Glomerular endothelial cell (primary cell): ENCODE results near the gene GNB5. TPM values are rescaled to one million over a fixed set of nuclear protein-coding genes. Genes with fewer than 3 reads are reported as not detected.
A peak's percentile ranks its signal among the peaks of the same experiment; 100 is the strongest.
"Not testable (repeated sequence)": the region's sequence is repeated elsewhere in the genome, so short reads cannot be mapped to it uniquely, and the experiment has no call there.

Source experiments
- DNase-seq: peaks from one replicate; pipeline ENCODE4 v3.0.0-alpha.2; 2011; ENCODE audit warnings: low read depth, low spot score; ENCODE audit errors: extremely low read depth
- total RNA-seq: library from RNA; depleted of rRNA; stranded (reverse); fragments of >200 nt; gene quantifications from 2 replicates; pipeline ENCODE4 v1.2.3, GENCODE V29; 2015

The GNB5 gene
- 24.9 and 31.4 TPM in 2 replicates for total RNA-seq

- no peak for DNase-seq
These were observed at the start of gene GNB5 for GRCh38 chr15:52191207-52191606. GNB5 (minus strand) TSS chr15:52191392; CDS start chr15:52184676, 6,716 bp downstream.

- no peak for DNase-seq
These were observed 49.0 kb upstream of the GNB5 start for GRCh38 chr15:52240166-52240565.

- not testable (repeated sequence) for DNase-seq
These were observed 47.9 kb upstream of the GNB5 start for GRCh38 chr15:52238989-52239525.

GRCh38 chr15:52238149-52238548 is 47.0 kb upstream of the GNB5 start:
- no peak for DNase-seq

GRCh38 chr15:52236013-52236412 is 44.8 kb upstream of the GNB5 start:
- DNase-seq, result no peak

- no peak for DNase-seq
These were observed 43.7 kb upstream of the GNB5 start for GRCh38 chr15:52234596-52235541.

- DNase-seq, result no peak
These were observed 42.2 kb upstream of the GNB5 start for GRCh38 chr15:52233405-52233804.

- no peak for DNase-seq
These were observed 41.1 kb upstream of the GNB5 start for GRCh38 chr15:52232327-52232726.

- DNase-seq, result no peak
These were observed 38.9 kb upstream of the GNB5 start for GRCh38 chr15:52230073-52230472.

GRCh38 chr15:52228921-52229320 is 37.7 kb upstream of the GNB5 start:
- no peak for DNase-seq

- DNase-seq, result peak; percentile 69
These were observed 36.3 kb upstream of the GNB5 start for GRCh38 chr15:52227456-52227855.

- DNase-seq, result no peak
These were observed 34.0 kb upstream of the GNB5 start for GRCh38 chr15:52225230-52225629.

- no peak for DNase-seq
These were observed 33.0 kb upstream of the GNB5 start for GRCh38 chr15:52224211-52224610.

- no peak for DNase-seq
These were observed 30.5 kb upstream of the GNB5 start for GRCh38 chr15:52221730-52222129.

GRCh38 chr15:52220937-52221660 is 29.9 kb upstream of the GNB5 start:
- no peak for DNase-seq

- no peak for DNase-seq
These were observed 29.1 kb upstream of the GNB5 start for GRCh38 chr15:52220251-52220650.

GRCh38 chr15:52218816-52219215 is 27.6 kb upstream of the GNB5 start:
- DNase-seq, result no peak

GRCh38 chr15:52218371-52218770 is 27.2 kb upstream of the GNB5 start:
- DNase-seq, result no peak

- DNase-seq, result no peak
These were observed 26.0 kb upstream of the GNB5 start for GRCh38 chr15:52217186-52217585.

- no peak for DNase-seq
These were observed 23.4 kb upstream of the GNB5 start for GRCh38 chr15:52214553-52214952.

GRCh38 chr15:52213206-52213605 is 22.0 kb upstream of the GNB5 start:
- no peak for DNase-seq
